GM10266 (cell line): ENCODE results near the gene MED13L.

Experiments
- DNase-seq: peaks from one replicate; pipeline ENCODE4 v3.0.0; 2012; ENCODE audit errors: extremely low spot score
- CTCF ChIP-seq: IDR thresholded peaks from 2 replicates; pipeline ENCODE4 v1.5.1; 2012; ENCODE audit warnings: mild to moderate bottlenecking, low read depth; ENCODE audit not compliant: control insufficient read depth, insufficient read depth; ENCODE audit errors: missing control alignments

MED13L gene

DNA sequence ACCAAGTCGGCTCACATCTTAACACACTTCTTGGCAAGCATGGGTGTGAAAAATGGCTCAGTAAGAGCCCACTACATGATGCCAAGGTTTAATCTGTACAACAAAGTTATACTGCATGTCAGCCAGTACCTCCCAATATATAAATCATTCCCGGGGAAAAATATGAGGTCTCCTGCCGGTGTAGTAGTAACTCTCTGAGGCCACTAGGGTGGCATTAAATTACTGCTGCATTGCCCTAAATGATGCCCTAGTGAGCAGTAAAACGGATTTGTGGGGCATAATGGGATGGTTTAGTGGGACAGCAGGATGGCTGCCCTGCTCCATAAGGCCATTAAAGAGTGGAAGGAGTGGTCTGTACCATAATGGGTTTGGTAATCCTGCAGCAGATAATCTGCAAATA lies 267.7 kb downstream of the MED13L start:
- no peak for DNase-seq
- no peak for TF ChIP-seq CTCF

GRCh38 chr12:116006141-116006540 lies 271.4 kb downstream of the MED13L start:
- TF ChIP-seq CTCF = no peak
- DNase-seq = no peak

DNA sequence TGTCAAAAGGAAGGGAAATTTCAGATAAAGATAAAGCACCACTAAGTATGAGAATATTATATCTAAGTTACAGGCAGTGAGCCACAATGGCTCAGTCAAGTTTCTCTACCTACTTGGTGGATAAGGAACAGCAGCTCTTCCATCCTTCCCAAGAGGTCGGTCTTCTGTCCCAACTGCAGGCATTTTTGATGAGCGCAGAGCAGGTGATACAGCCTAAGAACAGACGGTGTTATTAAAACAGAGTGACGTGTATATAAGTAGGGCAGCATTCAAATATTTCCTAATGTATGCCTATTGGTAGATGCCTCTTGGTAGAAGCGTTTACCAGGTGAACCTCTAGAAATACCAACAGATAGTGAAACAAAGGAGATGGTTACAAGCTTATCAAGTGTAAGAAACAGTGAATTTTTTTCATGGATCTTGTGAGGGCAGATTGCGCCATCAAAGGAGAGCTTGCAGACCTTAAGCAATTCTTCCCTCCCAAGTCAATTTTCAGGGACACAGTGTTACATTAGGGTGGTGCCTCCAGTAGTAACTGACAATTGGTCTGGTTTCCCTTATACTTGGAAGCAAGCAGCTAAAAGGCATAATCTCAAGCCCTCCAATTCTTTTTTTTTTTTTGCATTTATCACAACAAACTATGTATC lies 274.5 kb downstream of the MED13L start:
- DNase-seq = no peak
- TF ChIP-seq CTCF = no peak

DNA sequence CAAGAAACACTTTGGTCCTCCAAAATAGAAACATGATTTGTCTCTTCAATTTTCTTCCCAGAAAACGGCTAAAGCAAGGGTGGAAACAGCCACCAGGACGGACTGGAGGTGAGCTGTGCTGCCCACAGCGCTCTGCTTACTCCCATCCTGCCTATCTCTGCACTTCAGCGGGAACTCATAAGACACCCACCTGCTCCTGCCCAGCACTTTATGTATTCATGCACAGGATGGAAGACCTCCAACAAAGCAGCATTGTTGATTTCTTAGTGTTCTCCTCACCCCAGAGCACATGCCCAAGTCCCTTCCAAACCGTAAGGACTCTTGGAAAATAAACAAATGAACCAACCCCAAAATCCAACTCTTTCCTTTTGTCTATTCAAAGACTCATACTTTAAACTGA lies 277.2 kb downstream of the MED13L start:
- no peak for DNase-seq

DNA sequence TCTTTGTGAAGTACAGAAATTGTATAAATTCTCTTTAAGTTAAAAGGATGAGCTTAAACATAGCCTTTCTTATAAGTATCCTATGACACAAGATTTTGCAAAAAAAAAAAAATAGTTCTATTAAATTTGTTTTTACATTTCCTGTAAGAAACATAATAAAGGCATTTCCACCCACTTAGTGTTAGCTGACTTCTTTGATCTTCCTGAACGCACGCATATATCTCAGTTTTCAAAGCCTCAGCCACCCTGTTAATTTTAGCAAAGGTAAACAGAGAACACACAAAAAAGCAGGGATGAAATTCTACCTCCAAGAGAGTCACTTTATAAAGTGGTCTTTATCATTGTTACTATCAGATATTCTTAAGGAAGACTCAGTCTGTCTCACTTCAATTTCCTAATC lies 277.9 kb downstream of the MED13L start:
- no peak for TF ChIP-seq CTCF
- DNase-seq = no peak

More for the DNA sequence above, 277.2 kb downstream of the MED13L start:
- no peak for TF ChIP-seq CTCF

GRCh38 chr12:115998794-115999478 lies 278.6 kb downstream of the MED13L start:
- DNase-seq = no peak
- no peak for TF ChIP-seq CTCF

GRCh38 chr12:115998119-115998633 lies 279.3 kb downstream of the MED13L start:
- DNase-seq = peak; percentile 31
- peak; percentile 51 for TF ChIP-seq CTCF
